Endothelial cell of umbilical vein (primary cell): Measurements from ENCODE around the gene ZNF786. TPM values are rescaled to one million over a fixed set of nuclear protein-coding genes. Genes with fewer than 3 reads are reported as not detected.

Source experiments
- BruUV-seq: library from RNA; stranded (reverse); fragments of 400-500 nt; replicated peaks from 2 replicates; lab custom pipeline; 2021; lab: Mats Ljungman, UMichigan
- CTCF ChIA-PET: fragments of 300-600, 350-600 bp; sonication (Branson Sonifier 250); formaldehyde crosslinking; loops from one replicate; lab custom pipeline; 2021; ENCODE audit warnings: antibody characterized with exemption, inconsistent platforms; lab: Charles Lee
- POLR2A ChIA-PET: fragments of 300-600, 350-600 bp; sonication (Branson Sonifier 250); formaldehyde crosslinking; loops from one replicate; lab custom pipeline; 2021; ENCODE audit warnings: antibody characterized with exemption, inconsistent platforms; lab: Charles Lee
- DNase-seq: peaks from one replicate; pipeline ENCODE4 v3.0.0-alpha.2; 2011; ENCODE audit warnings: low read depth, low spot score
- FAIRE-seq: peaks from 2 replicates; lab custom pipeline; 2011; peaks lifted over from hg19 to GRCh38; lab: Jason Lieb, UNC
- H2AFZ ChIP-seq: 2 replicates; pipeline ENCODE4 v1.6.0; 2012; ENCODE audit warnings: low read depth, low read length, control low read depth, inconsistent platforms
- H3K27ac ChIP-seq: 2 replicates; pipeline ENCODE4 v1.5.1; 2011; ENCODE audit warnings: low read depth, mild to moderate bottlenecking, control low read depth, low read length, moderate library complexity; ENCODE audit not compliant: insufficient read depth
- H3K27me3 ChIP-seq, 2 experiments: 2 replicates each; pipeline versions ENCODE4 v1.6.0 to v1.6.1; 2011; ENCODE audit warnings: low read length in 2 of 2, mixed read lengths in 1 of 2; ENCODE audit not compliant: control insufficient read depth in 2 of 2, insufficient read depth in 2 of 2
- H3K36me3 ChIP-seq, 2 experiments: 2 replicates in 1 of 2; 3 replicates in 1 of 2; pipeline ENCODE4 v1.5.1; 2011; ENCODE audit warnings: low read length in 2 of 2, mild to moderate bottlenecking in 1 of 2, moderate library complexity in 1 of 2; ENCODE audit not compliant: control insufficient read depth in 2 of 2, insufficient read depth in 2 of 2; ENCODE audit errors: extremely low read depth in 1 of 2
- H3K4me1 ChIP-seq: 3 replicates; pipeline ENCODE4 v1.5.1; 2011; ENCODE audit warnings: mild to moderate bottlenecking, low read length; ENCODE audit not compliant: control insufficient read depth, insufficient read depth; ENCODE audit errors: extremely low read depth
- H3K4me2 ChIP-seq: 2 replicates; pipeline ENCODE4 v1.6.1; 2011; ENCODE audit warnings: low read length, control low read depth, mixed read lengths; ENCODE audit not compliant: insufficient read depth
- H3K4me3 ChIP-seq, 3 experiments: fragments of 200-600 bp in 1 of 3; sonication (generic), shearing (Covaris generic) in 1 of 3; replicated peaks in 1 of 3; 2 replicates each; pipeline ENCODE4 v1.5.1; 2011 to 2016; ENCODE audit warnings: control low read depth in 3 of 3, low read length in 3 of 3, mild to moderate bottlenecking in 2 of 3, inconsistent platforms in 1 of 3, low read depth in 1 of 3, moderate library complexity in 1 of 3; ENCODE audit not compliant: insufficient read depth in 1 of 3
- H3K79me2 ChIP-seq: 2 replicates; pipeline ENCODE4 v1.6.0; 2012; ENCODE audit warnings: low read length, inconsistent platforms; ENCODE audit not compliant: control insufficient read depth, insufficient read depth
- H3K9ac ChIP-seq: replicated peaks from 2 replicates; pipeline ENCODE3; 2011; ENCODE audit warnings: low read length, control low read depth; ENCODE audit not compliant: insufficient read depth; ENCODE audit errors: extremely low read depth
- H3K9me1 ChIP-seq: replicated peaks from 3 replicates; pipeline ENCODE4 v1.6.0; 2011; ENCODE audit warnings: mild to moderate bottlenecking, low read length; ENCODE audit not compliant: control insufficient read depth, insufficient read depth; ENCODE audit errors: extremely low read depth
- H3K9me3 ChIP-seq: replicated peaks from 2 replicates; pipeline ENCODE4 v1.5.1; 2012; ENCODE audit warnings: low read length, inconsistent platforms; ENCODE audit not compliant: control insufficient read depth, insufficient read depth
- H4K20me1 ChIP-seq: replicated peaks from 2 replicates; pipeline ENCODE3; 2011; ENCODE audit warnings: mild to moderate bottlenecking, low read length; ENCODE audit not compliant: control insufficient read depth, insufficient read depth; ENCODE audit errors: extremely low read depth
- EZH2 ChIP-seq: IDR thresholded peaks from 2 replicates; pipeline ENCODE4 v1.6.1; 2012; ENCODE audit warnings: borderline replicate concordance, low read depth, mild to moderate bottlenecking, moderate library complexity, low read length, inconsistent platforms; ENCODE audit not compliant: severe bottlenecking
- FOS ChIP-seq: IDR thresholded peaks from 2 replicates; pipeline ENCODE4 v1.6.1; 2011; ENCODE audit warnings: mild to moderate bottlenecking, low read length, moderate library complexity, borderline replicate concordance; ENCODE audit not compliant: insufficient read depth
- GATA2 ChIP-seq: IDR thresholded peaks from 2 replicates; pipeline ENCODE4 v1.7.0; 2011; ENCODE audit warnings: low read depth, mild to moderate bottlenecking, moderate library complexity, mixed read lengths, low read length; ENCODE audit not compliant: insufficient read length, insufficient read depth
- JUN ChIP-seq: IDR thresholded peaks from 2 replicates; pipeline ENCODE4 v1.6.1; 2011; ENCODE audit warnings: borderline replicate concordance, low read depth; ENCODE audit not compliant: insufficient read length, insufficient read depth
- MYC ChIP-seq: IDR thresholded peaks from one replicate; pipeline ENCODE4 v1.6.1; 2011; ENCODE audit warnings: mild to moderate bottlenecking, low read depth, low read length
- POLR2A ChIP-seq: IDR thresholded peaks from 2 replicates; pipeline ENCODE4 v1.6.1; 2012; ENCODE audit warnings: low read depth, mild to moderate bottlenecking, control low read depth, low read length
- POLR2AphosphoS5 ChIP-seq: IDR thresholded peaks from 2 replicates; pipeline ENCODE4 v1.6.1; 2012; ENCODE audit warnings: low read depth, mild to moderate bottlenecking, control low read depth, low read length, moderate library complexity; ENCODE audit not compliant: insufficient read depth
- dilution Hi-C: fragments of 300-500 bp; cut with MboI; formaldehyde crosslinking; loops from one replicate; pipeline ENCODE4 v1.15.0; 2019; ENCODE audit warnings: low sequenced_read_pairs; ENCODE audit not compliant: extremely low pct_ligation_motif_present
- intact Hi-C: fragments of 100-400 bp; cut with micrococcal nuclease; formaldehyde crosslinking; loops from one replicate; pipeline ENCODE4 v1.10.0; 2022
- polyA plus RNA-seq, 4 experiments: library from polyadenylated mRNA; depleted of rRNA in 3 of 4; stranded (reverse) in 3 of 4; unstranded in 1 of 4; fragments of >200 nt; gene quantifications; 2 replicates each; pipeline versions ENCODE4 v1.2.1 to v1.2.3, GENCODE V29; 2011 to 2012; ENCODE audit warnings: missing spikeins in 1 of 4
- total RNA-seq: library from RNA; stranded (reverse); gene quantifications from 2 replicates; pipeline ENCODE4 v1.2.3, GENCODE V29; 2021
- TF ChIP-seq, protein P1 (sequence below), 2 donors: IDR thresholded peaks; 1 replicate in 1 of 2; 2 replicates in 1 of 2; pipeline ENCODE4 v1.5.1; 2011; ENCODE audit warnings: low read length in 2 of 2, mild to moderate bottlenecking in 2 of 2, moderate library complexity in 2 of 2, control low read depth in 1 of 2, inconsistent platforms in 1 of 2, low read depth in 1 of 2; ENCODE audit not compliant: insufficient read depth in 1 of 2; ENCODE audit errors: extremely low read depth in 1 of 2
- TF ChIP-seq, protein P2 (sequence below): IDR thresholded peaks from 2 replicates; pipeline ENCODE4 v1.6.1; 2011; ENCODE audit not compliant: insufficient read depth, insufficient read length

The ZNF786 gene
- total and polyA plus RNA-seq, 2 donors (not counting 3 experiments of a cell fraction or from before 2014, with no cell fraction given): 2.8 to 5.9 TPM

GRCh38 chr7:149021725-149022062, 68.8 kb downstream of the ZNF786 start:
- Histone ChIP-seq H3K9me3 (no peaks in the 10 kb centered on the region), H4K20me1 (no peaks in the 10 kb centered on the region)

GRCh38 chr7:149020483-149020882, 70.0 kb downstream of the ZNF786 start:
- H3K4me2 ChIP-seq: no peak overlapping the region
- no peaks in the 10 kb centered on the region for H3K9me3 ChIP-seq
- H3K27me3 ChIP-seq: no peaks in the 10 kb centered on the region
- dilution Hi-C loops: no loop called here
- CTCF ChIA-PET: no interaction called here
- H4K20me1 ChIP-seq: no peaks in the 10 kb centered on the region
- peaks cover 14 to 23% of the 10 kb centered on the region in 2 experiments for H3K36me3 ChIP-seq
- BruUV-seq: no TSS peak
- no peak overlapping the region for H3K9ac ChIP-seq
- DNase-seq: no peak
- intact Hi-C loops: loop anchor here (10.0 kb wide), 1 partner anchor 474 kb away; the partner anchor contains the start of gene ZNF746
- TF ChIP-seq GATA2 (no peak), POLR2AphosphoS5 (no peak), MYC (no peak), EZH2 (no peak), FOS (no peak), POLR2A (no peak), JUN (no peak)
- TF ChIP-seq, protein P1, sequence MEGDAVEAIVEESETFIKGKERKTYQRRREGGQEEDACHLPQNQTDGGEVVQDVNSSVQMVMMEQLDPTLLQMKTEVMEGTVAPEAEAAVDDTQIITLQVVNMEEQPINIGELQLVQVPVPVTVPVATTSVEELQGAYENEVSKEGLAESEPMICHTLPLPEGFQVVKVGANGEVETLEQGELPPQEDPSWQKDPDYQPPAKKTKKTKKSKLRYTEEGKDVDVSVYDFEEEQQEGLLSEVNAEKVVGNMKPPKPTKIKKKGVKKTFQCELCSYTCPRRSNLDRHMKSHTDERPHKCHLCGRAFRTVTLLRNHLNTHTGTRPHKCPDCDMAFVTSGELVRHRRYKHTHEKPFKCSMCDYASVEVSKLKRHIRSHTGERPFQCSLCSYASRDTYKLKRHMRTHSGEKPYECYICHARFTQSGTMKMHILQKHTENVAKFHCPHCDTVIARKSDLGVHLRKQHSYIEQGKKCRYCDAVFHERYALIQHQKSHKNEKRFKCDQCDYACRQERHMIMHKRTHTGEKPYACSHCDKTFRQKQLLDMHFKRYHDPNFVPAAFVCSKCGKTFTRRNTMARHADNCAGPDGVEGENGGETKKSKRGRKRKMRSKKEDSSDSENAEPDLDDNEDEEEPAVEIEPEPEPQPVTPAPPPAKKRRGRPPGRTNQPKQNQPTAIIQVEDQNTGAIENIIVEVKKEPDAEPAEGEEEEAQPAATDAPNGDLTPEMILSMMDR (IDR thresholded peaks at IDR 0.05; ENCODE audit: extremely low read depth in 1 of 2, insufficient read depth in 1 of 2, low read depth in 1 of 2, low read length in 2 of 2): no peak
- TF ChIP-seq, protein P2, sequence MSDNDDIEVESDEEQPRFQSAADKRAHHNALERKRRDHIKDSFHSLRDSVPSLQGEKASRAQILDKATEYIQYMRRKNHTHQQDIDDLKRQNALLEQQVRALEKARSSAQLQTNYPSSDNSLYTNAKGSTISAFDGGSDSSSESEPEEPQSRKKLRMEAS: no peak
- POLR2A ChIA-PET: no interaction called here
- H3K79me2 ChIP-seq: peaks cover 53% of the 10 kb centered on the region
- H3K4me3 ChIP-seq: no peak overlapping the region
- no peaks in the 10 kb centered on the region for H3K9me1 ChIP-seq
- FAIRE-seq: no peak
- H2AFZ ChIP-seq: no peak overlapping the region
- H3K27ac ChIP-seq: no peak overlapping the region
- no peaks in the 10 kb centered on the region for H3K4me1 ChIP-seq

More at GRCh38 chr7:149021725-149022062, 68.8 kb downstream of the ZNF786 start:
- no peak overlapping the region for H3K4me3 ChIP-seq
- dilution Hi-C loops: no loop called here
- ChIA-PET POLR2A (no interaction called here), CTCF (interaction anchor here (1.1 to 2.4 kb wide), 2 partner anchors 9 to 16 kb away, joined by 3 to 6 read pairs; no protein-coding TSS in a partner anchor)
- TF ChIP-seq FOS: no peak
- TF ChIP-seq MYC: no peak
- no peak for TF ChIP-seq GATA2
- TF ChIP-seq, protein P1 (IDR thresholded peaks at IDR 0.05; ENCODE audit: extremely low read depth in 1 of 2, insufficient read depth in 1 of 2, low read depth in 1 of 2, low read length in 2 of 2): no peak
- FAIRE-seq (no peak), DNase-seq (no peak)
- BruUV-seq: no TSS peak
- no peak overlapping the region for H2AFZ ChIP-seq
- peaks cover 1% of the 10 kb centered on the region for H3K4me1 ChIP-seq
- H3K36me3 ChIP-seq: peaks cover 10 to 16% of the 10 kb centered on the region in 2 experiments
- H3K9ac ChIP-seq: no peak overlapping the region
- no peaks in the 10 kb centered on the region for H3K9me1 ChIP-seq
- H3K79me2 ChIP-seq: peaks cover 65% of the 10 kb centered on the region
- no peak overlapping the region for H3K4me2 ChIP-seq
- no peak overlapping the region for H3K27ac ChIP-seq
- no peaks in the 10 kb centered on the region for H3K27me3 ChIP-seq
- intact Hi-C loops: loop anchor here (10.0 kb wide), 1 partner anchor 473 kb away; the partner anchor contains the start of gene ZNF746
